HEK293 (cell line): Measurements from ENCODE around the gene ALDH4A1.

Source experiments
- CTCF ChIA-PET: fragments of 350-600 bp; formaldehyde crosslinking; extraction: SDS; loops from one replicate; lab custom pipeline; 2021; ENCODE audit warnings: antibody characterized with exemption; lab: Yijun Ruan, JAX
- POLR2A ChIA-PET: fragments of 300-600 bp; formaldehyde crosslinking; extraction: SDS; loops from one replicate; lab custom pipeline; 2020; ENCODE audit warnings: antibody characterized with exemption, inconsistent platforms; lab: Yijun Ruan, JAX
- H3K27ac ChIP-seq: fragments of 200-500 bp; sonication (Bioruptor generic); 2 replicates; pipeline ENCODE4 v1.5.1; 2014; ENCODE audit warnings: low read depth, low read length, control low read depth, inconsistent platforms; ENCODE audit errors: extremely low read depth
- H3K36me3 ChIP-seq, 2 experiments: fragments of 200-500 bp in 1 of 2; sonication (Bioruptor generic) in 1 of 2; 1 replicate in 1 of 2; 2 replicates in 1 of 2; pipeline ENCODE4 v1.5.1; 2014 to 2017; ENCODE audit warnings: inconsistent platforms in 2 of 2, low read length in 2 of 2; ENCODE audit not compliant: control insufficient read depth in 2 of 2, insufficient read depth in 1 of 2
- H3K4me1 ChIP-seq: fragments of 200-500 bp; sonication (Bioruptor generic); 2 replicates; pipeline ENCODE4 v1.5.1; 2014; ENCODE audit warnings: mild to moderate bottlenecking, low read length, inconsistent platforms; ENCODE audit not compliant: control insufficient read depth, insufficient read depth
- H3K4me3 ChIP-seq: 2 replicates; pipeline ENCODE4 v1.5.1; 2011; ENCODE audit warnings: low read depth, mild to moderate bottlenecking, control low read depth, low read length, moderate library complexity
- H3K9me3 ChIP-seq: fragments of 200-500 bp; sonication (Bioruptor generic); 2 replicates; pipeline ENCODE4 v1.5.1; 2014; ENCODE audit warnings: low read depth, low read length, inconsistent platforms; ENCODE audit not compliant: control insufficient read depth, insufficient read depth
- BCL11A ChIP-seq: fragments of 450-650 bp; formaldehyde crosslinking; IDR thresholded peaks from 2 replicates; pipeline ENCODE4 v1.5.1; 2016; ENCODE audit warnings: low read depth, missing biosample characterization, missing genetic modification characterization
- GLIS2 ChIP-seq: fragments of 450-650 bp; formaldehyde crosslinking; IDR thresholded peaks from 2 replicates; pipeline ENCODE4 v1.5.1; 2016; ENCODE audit warnings: missing biosample characterization, missing genetic modification characterization
- HOXA7 ChIP-seq: sonication (generic); formaldehyde crosslinking; IDR thresholded peaks from 2 replicates; pipeline ENCODE4 v1.8.1; 2022; ENCODE audit warnings: missing genetic modification reagents, borderline replicate concordance
- HOXC10 ChIP-seq: sonication (generic); formaldehyde crosslinking; IDR thresholded peaks from 2 replicates; pipeline ENCODE4 v1.8.1; 2023; ENCODE audit warnings: mild to moderate bottlenecking, missing genetic modification reagents
- INSM2 ChIP-seq: fragments of 450-650 bp; formaldehyde crosslinking; IDR thresholded peaks from 2 replicates; pipeline ENCODE4 v1.5.1; 2016; ENCODE audit warnings: missing biosample characterization, missing genetic modification characterization
- KLF7 ChIP-seq: fragments of 450-650 bp; formaldehyde crosslinking; IDR thresholded peaks from 2 replicates; pipeline ENCODE4 v1.5.1; 2016; ENCODE audit warnings: missing biosample characterization, missing genetic modification characterization, borderline replicate concordance
- PBX3 ChIP-seq: sonication (generic); formaldehyde crosslinking; IDR thresholded peaks from 2 replicates; pipeline ENCODE4 v1.8.1; 2022; ENCODE audit warnings: mild to moderate bottlenecking, moderate library complexity, missing genetic modification reagents
- RBAK ChIP-seq: fragments of 450-650 bp; formaldehyde crosslinking; IDR thresholded peaks from 2 replicates; pipeline ENCODE4 v1.5.1; 2016; ENCODE audit warnings: missing biosample characterization, missing genetic modification characterization
- SETDB1 ChIP-seq: IDR thresholded peaks from one replicate; pipeline ENCODE4 v1.6.1; 2017; ENCODE audit warnings: mild to moderate bottlenecking, low read length, moderate library complexity, mixed read lengths; ENCODE audit not compliant: insufficient read length
- ZFP69B ChIP-seq: fragments of 450-650 bp; formaldehyde crosslinking; IDR thresholded peaks from 2 replicates; pipeline ENCODE4 v1.5.1; 2016; ENCODE audit warnings: missing biosample characterization, missing genetic modification characterization
- ZNF280D ChIP-seq: fragments of 450-650 bp; formaldehyde crosslinking; IDR thresholded peaks from 2 replicates; pipeline ENCODE4 v1.5.1; 2016; ENCODE audit warnings: missing biosample characterization, missing genetic modification characterization
- ZNF37A ChIP-seq: fragments of 450-650 bp; IDR thresholded peaks from 2 replicates; pipeline ENCODE4 v1.5.1; 2018; ENCODE audit warnings: missing biosample characterization, missing genetic modification characterization
- ZNF398 ChIP-seq: fragments of 450-650 bp; formaldehyde crosslinking; IDR thresholded peaks from 2 replicates; pipeline ENCODE4 v1.5.1; 2017; ENCODE audit warnings: missing biosample characterization, missing genetic modification characterization
- ZNF560 ChIP-seq: fragments of 450-650 bp; formaldehyde crosslinking; IDR thresholded peaks from 2 replicates; pipeline ENCODE4 v1.5.1; 2017; ENCODE audit warnings: missing biosample characterization, missing genetic modification characterization, borderline replicate concordance
- ZNF571 ChIP-seq: fragments of 450-650 bp; formaldehyde crosslinking; IDR thresholded peaks from 2 replicates; pipeline ENCODE4 v1.5.0; 2017; ENCODE audit warnings: missing biosample characterization, missing genetic modification characterization
- ZNF658 ChIP-seq: fragments of 450-650 bp; formaldehyde crosslinking; IDR thresholded peaks from 2 replicates; pipeline ENCODE4; 2016; ENCODE audit warnings: missing biosample characterization, missing genetic modification characterization
- ZNF664 ChIP-seq: fragments of 450-650 bp; formaldehyde crosslinking; IDR thresholded peaks from 2 replicates; pipeline ENCODE4 v1.5.1; 2016; ENCODE audit warnings: missing biosample characterization, missing genetic modification characterization
- ZNF692 ChIP-seq: fragments of 450-650 bp; formaldehyde crosslinking; IDR thresholded peaks from 2 replicates; pipeline ENCODE4 v1.5.1; 2016; ENCODE audit warnings: missing biosample characterization, missing genetic modification characterization
- ZNF776 ChIP-seq: fragments of 450-650 bp; formaldehyde crosslinking; IDR thresholded peaks from 2 replicates; pipeline ENCODE4 v1.5.0; 2017; ENCODE audit warnings: missing biosample characterization, missing genetic modification characterization, borderline replicate concordance
- ZNF792 ChIP-seq: fragments of 450-650 bp; formaldehyde crosslinking; IDR thresholded peaks from 2 replicates; pipeline ENCODE4 v1.5.1; 2016; ENCODE audit warnings: missing biosample characterization, missing genetic modification characterization
- ZNF837 ChIP-seq: fragments of 450-650 bp; formaldehyde crosslinking; IDR thresholded peaks from 2 replicates; pipeline ENCODE4 v1.5.1; 2016; ENCODE audit warnings: missing biosample characterization, missing genetic modification characterization
- ZSCAN5A ChIP-seq: fragments of 450-650 bp; formaldehyde crosslinking; IDR thresholded peaks from 2 replicates; pipeline ENCODE4 v1.5.1; 2016; ENCODE audit warnings: missing biosample characterization, missing genetic modification characterization

The ALDH4A1 gene

GRCh38 chr1:18830596-18830995, 71.8 kb downstream of the ALDH4A1 start:
- ChIA-PET POLR2A (no interaction called here), CTCF (interaction anchor here (0.6 kb wide), 1 partner anchor 233 kb away, joined by 5 read pairs; no protein-coding TSS in a partner anchor)
- Histone ChIP-seq H3K27ac (no peak overlapping the region), H3K4me3 (no peak overlapping the region), H3K36me3 (no peaks in the 10 kb centered on the region), H3K4me1 (no peaks in the 10 kb centered on the region), H3K9me3 (no peaks in the 10 kb centered on the region)
- TF ChIP-seq BCL11A (tag by site-specific recombination) (no peak), ZNF792 (tag by site-specific recombination) (no peak), ZNF571 (tag by site-specific recombination) (no peak), PBX3 (CRISPR knock-in tag) (no peak), ZNF776 (tag by site-specific recombination) (no peak), KLF7 (tag by site-specific recombination) (no peak), ZNF837 (no peak), ZNF37A (tag by site-specific recombination) (no peak), SETDB1 (no peak), ZNF658 (tag by site-specific recombination) (no peak), HOXC10 (CRISPR knock-in tag) (no peak), ZSCAN5A (no peak), ZFP69B (no peak)

GRCh38 chr1:18829671-18830070, 72.7 kb downstream of the ALDH4A1 start:
- Histone ChIP-seq H3K4me1 (no peaks in the 10 kb centered on the region), H3K27ac (no peak overlapping the region), H3K36me3 (no peaks in the 10 kb centered on the region), H3K9me3 (no peaks in the 10 kb centered on the region), H3K4me3 (no peak overlapping the region)
- POLR2A ChIA-PET: no interaction called here
- TF ChIP-seq ZNF692 (tag by site-specific recombination) (no peak), RBAK (tag by site-specific recombination) (peak; percentile 76; the same call in 1 of the 2 replicates)
- CTCF ChIA-PET: no interaction called here

GRCh38 chr1:18828224-18828623, 74.1 kb downstream of the ALDH4A1 start:
- H3K36me3 ChIP-seq: no peaks in the 10 kb centered on the region
- H3K9me3 ChIP-seq: no peaks in the 10 kb centered on the region
- ChIA-PET CTCF (no interaction called here), POLR2A (no interaction called here)
- no peak overlapping the region for H3K27ac ChIP-seq
- H3K4me3 ChIP-seq: no peak overlapping the region
- no peaks in the 10 kb centered on the region for H3K4me1 ChIP-seq
- TF ChIP-seq ZNF280D (tag by site-specific recombination): no peak
- TF ChIP-seq ZNF560 (tag by site-specific recombination): no peak
- TF ChIP-seq HOXA7 (CRISPR knock-in tag): no peak
- no peak for TF ChIP-seq INSM2 (tag by site-specific recombination)
- TF ChIP-seq ZNF664 (tag by site-specific recombination): no peak
- TF ChIP-seq ZNF398 (tag by site-specific recombination): no peak
- TF ChIP-seq GLIS2 (tag by site-specific recombination): no peak
